Astrocyte (in vitro differentiated cells and primary cell): ENCODE results near the gene UGT1A10. TPM values are rescaled to one million over a fixed set of nuclear protein-coding genes. Genes with fewer than 3 reads are reported as not detected.
A peak's percentile ranks its signal among the peaks of the same experiment; 100 is the strongest.

ENCODE experiments used
- DNase-seq: peaks from one replicate; pipeline ENCODE4 v3.0.0-alpha.2; 2010; ENCODE audit warnings: low read depth
- FAIRE-seq: peaks from 2 replicates; lab custom pipeline; 2011; peaks lifted over from hg19 to GRCh38; lab: Jason Lieb, UNC
- H2AFZ ChIP-seq: 2 replicates; pipeline ENCODE4 v1.6.0; 2012; ENCODE audit warnings: low read depth, low read length, inconsistent platforms
- H3K27ac ChIP-seq: 2 replicates; pipeline ENCODE4 v1.5.1; 2011; ENCODE audit warnings: low read depth, low read length, inconsistent platforms
- H3K27me3 ChIP-seq: 2 replicates; pipeline ENCODE4 v1.6.0; 2011; ENCODE audit warnings: low read length, inconsistent platforms; ENCODE audit not compliant: insufficient read depth
- H3K36me3 ChIP-seq: 2 replicates; pipeline ENCODE4 v1.5.1; 2011; ENCODE audit warnings: low read length, inconsistent platforms; ENCODE audit not compliant: insufficient read depth
- H3K4me1 ChIP-seq: 2 replicates; pipeline ENCODE4 v1.5.1; 2011; ENCODE audit warnings: low read length, inconsistent platforms; ENCODE audit not compliant: insufficient read depth
- H3K4me2 ChIP-seq: 2 replicates; pipeline ENCODE4 v1.6.0; 2012; ENCODE audit warnings: low read length, inconsistent platforms
- H3K4me3 ChIP-seq: 2 replicates; pipeline ENCODE4 v1.5.1; 2011; ENCODE audit warnings: low read depth, mild to moderate bottlenecking, low read length, inconsistent platforms; ENCODE audit not compliant: insufficient read depth
- H3K79me2 ChIP-seq: 2 replicates; pipeline ENCODE4 v1.6.0; 2012; ENCODE audit warnings: mild to moderate bottlenecking, low read length, inconsistent platforms; ENCODE audit not compliant: insufficient read depth
- H3K9ac ChIP-seq: 2 replicates; pipeline ENCODE4 v1.6.0; 2012; ENCODE audit warnings: mild to moderate bottlenecking, low read length, inconsistent platforms
- H3K9me3 ChIP-seq: 2 replicates; pipeline ENCODE4 v1.5.1; 2012; ENCODE audit warnings: low read depth, mild to moderate bottlenecking, low read length, inconsistent platforms; ENCODE audit not compliant: insufficient read depth
- H4K20me1 ChIP-seq: 2 replicates; pipeline ENCODE4 v1.6.0; 2012; ENCODE audit warnings: low read length, inconsistent platforms; ENCODE audit not compliant: insufficient read depth
- H3K27ac Mint-ChIP-seq: one replicate; pipeline ENCODE4 v1.8.0; 2021; ENCODE audit warnings: mild to moderate bottlenecking, mixed read lengths; ENCODE audit not compliant: unreplicated experiment
- H3K27me3 Mint-ChIP-seq: one replicate; pipeline ENCODE4 v1.8.0; 2021; ENCODE audit warnings: low read depth, mixed read lengths; ENCODE audit not compliant: unreplicated experiment
- H3K36me3 Mint-ChIP-seq: one replicate; pipeline ENCODE4 v1.8.0; 2021; ENCODE audit warnings: low read depth, mixed read lengths; ENCODE audit not compliant: unreplicated experiment
- H3K4me1 Mint-ChIP-seq: one replicate; pipeline ENCODE4 v1.8.0; 2021; ENCODE audit warnings: low read depth, mixed read lengths; ENCODE audit not compliant: unreplicated experiment
- H3K4me3 Mint-ChIP-seq: one replicate; pipeline ENCODE4 v1.8.0; 2021; ENCODE audit warnings: mild to moderate bottlenecking, moderate library complexity, mixed read lengths; ENCODE audit not compliant: unreplicated experiment
- H3K9me3 Mint-ChIP-seq: one replicate; pipeline ENCODE4 v1.8.0; 2021; ENCODE audit warnings: mild to moderate bottlenecking, mixed read lengths; ENCODE audit not compliant: unreplicated experiment
- CTCF ChIP-seq: IDR thresholded peaks from 2 replicates; pipeline ENCODE4 v1.5.1; 2011; ENCODE audit warnings: low read depth, mild to moderate bottlenecking, inconsistent platforms, low read length, moderate library complexity; ENCODE audit not compliant: insufficient read depth
- EZH2 ChIP-seq: IDR thresholded peaks from 2 replicates; pipeline ENCODE4 v1.6.1; 2012; ENCODE audit warnings: mild to moderate bottlenecking, low read length, inconsistent platforms; ENCODE audit not compliant: insufficient read depth
- total RNA-seq: library from RNA; stranded (reverse); gene quantifications from 2 replicates; pipeline ENCODE4 v1.2.1, GENCODE V29; 2021

The UGT1A10 gene
- total RNA-seq, 1 donor from 2014 or later, result not detected

GRCh38 chr2:233593201-233593600 lies 43.0 kb upstream of the UGT1A10 start:
- Mint-ChIP-seq H3K27ac (no peak overlapping the region), H3K4me1 (no peaks in the 10 kb centered on the region), H3K27me3 (peaks cover 5% of the 10 kb centered on the region), H3K36me3 (no peaks in the 10 kb centered on the region), H3K4me3 (no peak overlapping the region), H3K9me3 (peaks cover 3% of the 10 kb centered on the region)
- Histone ChIP-seq H3K4me1 (no peaks in the 10 kb centered on the region), H3K79me2 (no peaks in the 10 kb centered on the region), H3K36me3 (no peaks in the 10 kb centered on the region), H4K20me1 (no peaks in the 10 kb centered on the region), H3K9ac (no peak overlapping the region), H3K4me3 (no peak overlapping the region), H2AFZ (no peak overlapping the region), H3K27me3 (peaks cover 2% of the 10 kb centered on the region), H3K9me3 (no peaks in the 10 kb centered on the region), H3K27ac (no peak overlapping the region), H3K4me2 (no peak overlapping the region)
- TF ChIP-seq CTCF (no peak), EZH2 (no peak)
- FAIRE-seq (no peak), DNase-seq (peak; percentile 7)

GRCh38 chr2:233597522-233597921 lies 38.7 kb upstream of the UGT1A10 start:
- H3K27ac Mint-ChIP-seq, result no peak overlapping the region
- Histone ChIP-seq H3K36me3 (no peaks in the 10 kb centered on the region), H3K27ac (no peak overlapping the region), H2AFZ (no peak overlapping the region), H3K79me2 (no peaks in the 10 kb centered on the region), H3K4me2 (no peak overlapping the region), H3K4me1 (no peaks in the 10 kb centered on the region), H3K9ac (no peak overlapping the region), H3K9me3 (no peaks in the 10 kb centered on the region), H3K4me3 (no peak overlapping the region), H3K27me3 (peaks cover 6% of the 10 kb centered on the region), H4K20me1 (no peaks in the 10 kb centered on the region)
- TF ChIP-seq CTCF (no peak), EZH2 (no peak)
- H3K36me3 Mint-ChIP-seq, result no peaks in the 10 kb centered on the region
- H3K27me3 Mint-ChIP-seq, result peaks cover 5% of the 10 kb centered on the region
- no peak overlapping the region for H3K4me3 Mint-ChIP-seq
- H3K4me1 Mint-ChIP-seq, result peaks cover 13% of the 10 kb centered on the region
- DNase-seq (no peak), FAIRE-seq (no peak)
- H3K9me3 Mint-ChIP-seq, result peaks cover 3% of the 10 kb centered on the region

GRCh38 chr2:233598952-233599351 lies 37.3 kb upstream of the UGT1A10 start:
- Histone ChIP-seq H3K79me2 (no peaks in the 10 kb centered on the region), H3K27me3 (peaks cover 6% of the 10 kb centered on the region), H3K4me2 (no peak overlapping the region), H3K27ac (no peak overlapping the region), H3K9ac (no peak overlapping the region), H4K20me1 (no peaks in the 10 kb centered on the region), H3K4me1 (no peaks in the 10 kb centered on the region), H3K36me3 (no peaks in the 10 kb centered on the region), H3K4me3 (no peak overlapping the region), H2AFZ (no peak overlapping the region), H3K9me3 (no peaks in the 10 kb centered on the region)
- DNase-seq (no peak), FAIRE-seq (no peak)
- Mint-ChIP-seq H3K27me3 (peaks cover 5% of the 10 kb centered on the region), H3K4me1 (peaks cover 13% of the 10 kb centered on the region), H3K36me3 (no peaks in the 10 kb centered on the region), H3K27ac (no peak overlapping the region), H3K4me3 (no peak overlapping the region), H3K9me3 (peaks cover 3% of the 10 kb centered on the region)
- TF ChIP-seq CTCF, result no peak
- TF ChIP-seq EZH2, result no peak
